Measurements from ENCODE around the gene KCNE1.
"Not testable (repeated sequence)": the region's sequence is repeated elsewhere in the genome, so short reads cannot be mapped to it uniquely, and the experiment has no call there.

KCNE1 gene

GRCh38 chr21:34501716-34502115, 10.3 kb downstream of the KCNE1 start:
- DNase-seq (ENCODE audit: low read depth) = no peak
- no peak overlapping the region for H3K4me3 ChIP-seq (ENCODE audit: low read depth, low read length)
- TF ChIP-seq, protein P1, sequence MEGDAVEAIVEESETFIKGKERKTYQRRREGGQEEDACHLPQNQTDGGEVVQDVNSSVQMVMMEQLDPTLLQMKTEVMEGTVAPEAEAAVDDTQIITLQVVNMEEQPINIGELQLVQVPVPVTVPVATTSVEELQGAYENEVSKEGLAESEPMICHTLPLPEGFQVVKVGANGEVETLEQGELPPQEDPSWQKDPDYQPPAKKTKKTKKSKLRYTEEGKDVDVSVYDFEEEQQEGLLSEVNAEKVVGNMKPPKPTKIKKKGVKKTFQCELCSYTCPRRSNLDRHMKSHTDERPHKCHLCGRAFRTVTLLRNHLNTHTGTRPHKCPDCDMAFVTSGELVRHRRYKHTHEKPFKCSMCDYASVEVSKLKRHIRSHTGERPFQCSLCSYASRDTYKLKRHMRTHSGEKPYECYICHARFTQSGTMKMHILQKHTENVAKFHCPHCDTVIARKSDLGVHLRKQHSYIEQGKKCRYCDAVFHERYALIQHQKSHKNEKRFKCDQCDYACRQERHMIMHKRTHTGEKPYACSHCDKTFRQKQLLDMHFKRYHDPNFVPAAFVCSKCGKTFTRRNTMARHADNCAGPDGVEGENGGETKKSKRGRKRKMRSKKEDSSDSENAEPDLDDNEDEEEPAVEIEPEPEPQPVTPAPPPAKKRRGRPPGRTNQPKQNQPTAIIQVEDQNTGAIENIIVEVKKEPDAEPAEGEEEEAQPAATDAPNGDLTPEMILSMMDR (IDR thresholded peaks at IDR 0.05; ENCODE audit: control insufficient read depth, extremely low read depth, insufficient read depth) = no peak

GRCh38 chr21:34500191-34500590, 11.8 kb downstream of the KCNE1 start:
- no peak for DNase-seq (ENCODE audit: low read depth)
- TF ChIP-seq, protein P1 (IDR thresholded peaks at IDR 0.05; ENCODE audit: control insufficient read depth, extremely low read depth, insufficient read depth) = no peak
- H3K4me3 ChIP-seq (ENCODE audit: low read depth, low read length) = no peak overlapping the region

DNA sequence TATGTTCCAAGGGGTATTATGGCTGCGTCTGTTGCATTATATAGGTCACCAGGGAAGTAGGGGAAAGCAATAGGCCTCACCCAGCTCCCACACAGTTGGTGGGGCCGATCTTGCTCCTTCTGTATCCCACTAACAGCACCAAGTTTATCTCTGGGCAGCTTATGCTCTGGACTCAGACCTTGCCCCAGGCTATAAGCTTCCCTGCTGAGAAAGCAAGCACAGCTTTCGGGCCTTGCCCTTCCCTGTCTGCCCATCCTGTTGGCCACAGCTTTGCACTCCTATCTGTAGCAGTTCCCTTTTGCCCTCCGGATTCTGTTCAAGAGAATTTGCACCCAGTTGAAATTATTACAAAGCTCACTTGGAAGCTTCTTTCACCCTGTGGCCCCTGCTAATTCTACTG, 12.9 kb downstream of the KCNE1 start:
- no peak for DNase-seq (ENCODE audit: low read depth)
- TF ChIP-seq, protein P1 (IDR thresholded peaks at IDR 0.05; ENCODE audit: control insufficient read depth, extremely low read depth, insufficient read depth) = no peak
- H3K4me3 ChIP-seq (ENCODE audit: low read depth, low read length) = no peak overlapping the region

DNA sequence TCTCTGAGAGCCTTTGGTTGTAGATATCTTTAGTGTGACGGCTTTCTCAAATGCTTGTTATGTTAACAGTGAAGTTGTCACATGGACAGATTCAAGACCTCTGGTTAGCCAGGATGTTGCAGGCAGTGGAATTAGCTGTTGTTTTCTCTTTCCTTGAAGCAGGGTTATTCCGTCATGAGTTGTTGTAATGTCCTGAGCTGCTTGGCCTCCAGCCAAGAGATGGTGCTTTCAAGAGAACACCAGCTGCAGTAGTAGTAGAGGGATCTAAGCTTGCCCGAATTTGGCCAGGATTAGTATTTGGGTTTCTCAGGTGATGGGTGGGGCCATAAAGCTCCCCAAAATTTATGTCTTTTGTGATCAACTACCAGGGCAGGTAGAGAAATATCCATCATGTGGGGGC, 13.4 kb downstream of the KCNE1 start:
- DNase-seq (ENCODE audit: low read depth) = no peak
- H3K4me3 ChIP-seq (ENCODE audit: low read depth, low read length) = no peak overlapping the region
- TF ChIP-seq, protein P1 (IDR thresholded peaks at IDR 0.05; ENCODE audit: control insufficient read depth, extremely low read depth, insufficient read depth) = no peak

DNA sequence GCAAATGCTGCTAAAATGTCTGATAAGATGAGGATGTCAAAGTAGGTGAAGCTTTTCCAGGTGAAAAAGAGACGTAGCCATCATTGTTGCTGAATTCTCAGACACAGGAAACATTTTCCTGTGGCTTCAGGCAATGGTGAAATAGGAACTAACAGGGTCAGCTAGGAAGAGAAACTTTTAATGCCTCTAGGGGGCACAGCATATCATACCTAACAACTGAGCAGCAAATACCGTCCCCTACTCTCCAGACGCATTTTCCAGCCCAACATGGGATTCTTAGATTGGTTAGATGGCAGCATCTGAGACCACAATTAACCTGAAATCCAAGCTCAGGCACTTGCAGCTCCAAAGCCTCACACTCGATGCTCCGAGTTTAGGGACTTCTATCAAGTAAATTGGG, 28.2 kb downstream of the KCNE1 start:
- DNase-seq (ENCODE audit: low read depth); H3K4me3 ChIP-seq (ENCODE audit: low read depth, low read length): not testable (repeated sequence)

DNA sequence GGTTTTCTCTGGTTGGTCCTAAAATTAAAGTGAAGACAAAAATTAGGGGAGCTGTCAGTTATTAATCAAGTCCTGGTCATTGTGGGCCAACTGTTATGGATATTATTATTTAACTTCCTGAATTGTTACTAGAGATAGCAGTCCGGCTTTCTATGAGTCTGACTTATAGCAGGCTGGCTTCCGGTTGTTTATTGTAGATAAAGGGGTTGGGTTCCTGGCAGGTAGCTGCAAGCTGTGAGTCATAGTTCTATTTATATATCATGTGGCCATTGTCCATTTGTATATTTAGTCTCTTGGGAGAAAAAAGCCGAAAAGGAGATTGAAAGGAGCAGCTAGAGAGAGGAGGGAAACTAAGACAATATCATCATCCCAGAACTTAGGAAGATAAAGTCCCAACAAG, 28.6 kb downstream of the KCNE1 start:
- H3K4me3 ChIP-seq (ENCODE audit: low read depth, low read length); DNase-seq (ENCODE audit: low read depth): not testable (repeated sequence)

GRCh38 chr21:34467333-34467732, 44.7 kb downstream of the KCNE1 start:
- not testable (repeated sequence) for DNase-seq (ENCODE audit: low read depth); H3K4me3 ChIP-seq (ENCODE audit: low read depth, low read length)

DNA sequence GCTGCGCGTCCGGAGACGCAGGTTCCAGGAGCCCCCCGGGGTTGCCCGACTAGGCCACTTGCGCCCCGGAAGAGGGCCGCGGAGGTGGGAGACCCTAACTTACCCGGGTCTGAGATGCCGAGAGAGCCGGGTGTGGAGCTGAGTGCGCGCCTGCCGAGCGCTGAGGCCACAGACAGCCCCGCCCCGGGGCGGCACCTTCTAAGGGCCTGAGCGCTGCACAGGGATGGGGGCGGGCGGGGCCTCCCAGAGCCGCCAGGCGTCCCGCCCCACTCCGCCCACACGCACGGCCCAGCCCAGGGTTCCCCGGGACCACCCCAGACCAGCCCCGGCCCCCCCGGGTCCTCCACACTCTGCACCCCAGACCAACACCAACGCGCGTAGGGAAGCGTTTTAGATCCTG, 52.6 kb downstream of the KCNE1 start:
- H3K4me3 ChIP-seq (ENCODE audit: low read depth, low read length); DNase-seq (ENCODE audit: low read depth): not testable (repeated sequence)

DNA sequence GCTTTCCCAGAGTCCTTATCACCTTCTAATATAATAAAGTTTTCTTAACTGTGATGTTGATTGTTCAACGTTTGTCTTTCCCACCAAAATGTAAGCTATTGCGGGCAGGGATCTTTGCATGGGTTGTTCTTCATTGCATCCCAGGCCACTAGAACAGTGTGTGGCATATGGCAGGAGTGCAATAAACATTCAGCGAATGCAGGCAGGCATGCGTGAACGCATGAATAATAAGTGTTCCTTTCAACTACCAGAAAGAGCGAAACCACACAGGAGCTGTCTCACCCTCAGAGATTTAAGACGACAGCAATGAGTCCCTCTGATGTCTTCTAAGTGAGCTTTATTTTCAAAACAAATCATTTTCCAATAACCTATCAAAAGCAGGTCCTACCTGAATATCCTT, 53.7 kb downstream of the KCNE1 start:
- H3K4me3 ChIP-seq (ENCODE audit: low read depth, low read length); DNase-seq (ENCODE audit: low read depth): not testable (repeated sequence)

DNA sequence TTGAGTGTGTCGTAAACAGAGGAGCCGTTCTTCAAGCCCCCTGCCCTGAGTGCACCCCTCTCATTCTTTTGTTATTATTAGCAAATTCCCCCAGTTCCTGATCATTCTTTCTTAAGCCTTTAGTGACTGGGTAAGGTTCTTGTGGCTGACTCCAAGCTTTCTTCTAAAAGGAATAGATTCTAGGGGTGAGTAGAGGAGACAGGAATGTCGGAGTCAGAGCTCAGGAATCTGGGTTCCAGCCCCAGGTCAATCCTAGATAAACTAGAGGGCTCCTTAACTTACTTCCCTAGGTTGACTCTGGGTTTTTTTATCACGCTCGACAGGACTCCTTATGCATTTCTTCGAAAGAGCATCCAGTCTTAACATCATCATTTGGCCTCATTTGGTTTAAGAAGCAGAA, 55.8 kb downstream of the KCNE1 start:
- not testable (repeated sequence) for DNase-seq (ENCODE audit: low read depth); H3K4me3 ChIP-seq (ENCODE audit: low read depth, low read length)

DNA sequence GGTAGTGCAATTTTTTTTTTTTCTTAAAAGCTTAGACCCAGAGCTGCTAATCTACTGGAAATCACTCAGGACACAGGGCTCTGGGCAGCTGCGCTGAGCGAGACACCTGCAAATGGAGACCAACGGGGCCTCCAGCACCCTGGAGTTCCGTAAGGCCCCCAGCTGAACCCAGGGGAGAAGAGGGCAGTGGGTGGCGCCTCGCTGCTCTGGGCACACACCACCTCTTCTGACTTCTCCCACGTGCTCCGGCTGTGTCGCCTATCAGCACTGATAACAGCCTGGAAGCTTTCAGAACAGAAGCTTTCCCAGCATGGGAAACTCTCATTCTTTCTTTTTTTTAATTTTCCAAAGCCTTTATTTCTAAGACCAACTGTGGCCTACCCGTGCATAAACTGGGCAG, 56.4 kb downstream of the KCNE1 start:
- not testable (repeated sequence) for H3K4me3 ChIP-seq (ENCODE audit: low read depth, low read length); DNase-seq (ENCODE audit: low read depth)

GRCh38 chr21:34447018-34447417, 65.0 kb downstream of the KCNE1 start:
- H3K4me3 ChIP-seq (ENCODE audit: low read depth, low read length); DNase-seq (ENCODE audit: low read depth): not testable (repeated sequence)

DNA sequence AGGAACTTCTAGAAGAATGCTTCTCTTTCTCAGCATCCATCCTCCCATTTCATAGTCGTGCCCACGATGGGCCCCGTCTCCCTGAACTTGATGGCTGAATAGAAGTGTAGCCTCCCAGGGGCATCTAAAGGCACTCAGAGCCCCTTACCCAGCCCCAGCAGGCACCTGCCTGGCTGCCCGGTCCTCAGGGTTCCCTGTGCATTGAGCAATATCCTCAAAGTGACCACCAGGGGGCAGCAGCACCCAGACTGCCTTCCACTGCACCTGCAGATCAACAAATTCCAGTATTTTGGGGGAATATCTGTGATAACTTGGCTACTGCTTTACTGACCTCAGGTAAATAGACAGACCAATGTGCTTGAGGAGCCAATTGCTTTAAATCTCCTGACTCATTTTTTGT, 68.5 kb downstream of the KCNE1 start:
- H3K4me3 ChIP-seq (ENCODE audit: low read depth, low read length); DNase-seq (ENCODE audit: low read depth): not testable (repeated sequence)

DNA sequence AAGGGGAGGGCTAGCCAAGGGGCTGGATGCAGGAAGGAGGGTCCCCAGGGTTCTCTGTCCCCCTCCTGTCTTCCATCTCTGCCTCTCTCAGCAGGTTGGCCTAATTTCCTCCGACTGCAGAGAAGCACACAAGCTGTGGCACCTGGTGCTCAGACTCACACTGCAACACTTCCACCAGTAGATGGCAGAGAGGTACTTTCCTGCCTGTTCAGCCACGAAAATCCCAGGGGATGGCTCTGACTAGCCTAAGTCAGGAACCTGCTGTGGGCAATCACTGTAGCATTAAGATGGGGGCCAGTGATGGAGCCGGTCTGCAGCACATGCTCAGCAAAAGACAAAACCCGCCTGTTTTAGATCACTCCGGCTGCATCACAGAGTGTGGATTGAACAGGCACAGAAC, 82.3 kb downstream of the KCNE1 start:
- H3K4me3 ChIP-seq (ENCODE audit: low read depth, low read length); DNase-seq (ENCODE audit: low read depth): not testable (repeated sequence)

DNA sequence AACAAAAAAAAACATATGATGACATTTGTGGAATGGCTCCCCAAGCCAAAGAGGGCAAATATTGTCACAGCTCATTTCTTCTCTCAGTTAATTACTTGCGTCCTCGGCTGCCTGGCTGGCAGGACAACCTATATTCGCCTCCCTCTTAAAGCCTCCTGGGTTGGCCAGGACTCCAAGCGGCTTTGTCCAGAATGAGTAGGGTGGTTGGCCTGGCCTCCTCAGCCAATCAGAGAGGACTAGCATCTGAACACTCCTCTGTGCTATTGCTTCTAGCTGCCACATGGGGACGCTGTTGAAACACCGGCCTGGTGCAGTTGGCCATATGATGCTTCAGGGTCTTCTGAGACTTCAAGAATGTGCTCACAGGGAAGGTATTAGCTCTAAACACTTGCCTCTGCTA, 83.6 kb downstream of the KCNE1 start:
- H3K4me3 ChIP-seq (ENCODE audit: low read depth, low read length); DNase-seq (ENCODE audit: low read depth): not testable (repeated sequence)

- not testable (repeated sequence) for DNase-seq (ENCODE audit: low read depth); H3K4me3 ChIP-seq (ENCODE audit: low read depth, low read length)
Measured at GRCh38 chr21:34427339-34427738, 84.7 kb downstream of the KCNE1 start.
